ENCODE results near the gene RAP1A.

- no peak for TF ChIP-seq CTCF (IDR thresholded peaks at IDR 0.05)
- no peak for TF ChIP-seq POLR2A (IDR thresholded peaks at IDR 0.05)
These were observed 116.4 kb downstream of the RAP1A start for GRCh38 chr1:111735858-111736544.

Data from testis (tissue), 2 donors.